Upper lobe of left lung (tissue), 4 donors: ENCODE results near the gene ULBP1.

ENCODE experiments used
- EP300 ChIP-seq, 4 donors: sonication (generic); formaldehyde crosslinking; IDR thresholded peaks; one replicate each; pipeline ENCODE4 v1.5.1; 2017; ENCODE audit warnings: antibody characterized with exemption in 4 of 4, control low read depth in 2 of 4
- POLR2A ChIP-seq, 4 donors: fragments of 450-650 bp; IDR thresholded peaks; one replicate each; pipeline ENCODE4 v1.5.1; 2016 to 2017; ENCODE audit warnings: antibody characterized with exemption in 4 of 4, mild to moderate bottlenecking in 2 of 4
- TF ChIP-seq, protein P1 (sequence below), 6 experiments: fragments of 450-650 bp in 4 of 6; fragments of 200-600 bp in 2 of 6; sonication (generic) in 2 of 6; IDR thresholded peaks; one replicate each; pipeline ENCODE4 v1.5.1; 2016 to 2019; ENCODE audit warnings: antibody characterized with exemption in 6 of 6

DNA sequence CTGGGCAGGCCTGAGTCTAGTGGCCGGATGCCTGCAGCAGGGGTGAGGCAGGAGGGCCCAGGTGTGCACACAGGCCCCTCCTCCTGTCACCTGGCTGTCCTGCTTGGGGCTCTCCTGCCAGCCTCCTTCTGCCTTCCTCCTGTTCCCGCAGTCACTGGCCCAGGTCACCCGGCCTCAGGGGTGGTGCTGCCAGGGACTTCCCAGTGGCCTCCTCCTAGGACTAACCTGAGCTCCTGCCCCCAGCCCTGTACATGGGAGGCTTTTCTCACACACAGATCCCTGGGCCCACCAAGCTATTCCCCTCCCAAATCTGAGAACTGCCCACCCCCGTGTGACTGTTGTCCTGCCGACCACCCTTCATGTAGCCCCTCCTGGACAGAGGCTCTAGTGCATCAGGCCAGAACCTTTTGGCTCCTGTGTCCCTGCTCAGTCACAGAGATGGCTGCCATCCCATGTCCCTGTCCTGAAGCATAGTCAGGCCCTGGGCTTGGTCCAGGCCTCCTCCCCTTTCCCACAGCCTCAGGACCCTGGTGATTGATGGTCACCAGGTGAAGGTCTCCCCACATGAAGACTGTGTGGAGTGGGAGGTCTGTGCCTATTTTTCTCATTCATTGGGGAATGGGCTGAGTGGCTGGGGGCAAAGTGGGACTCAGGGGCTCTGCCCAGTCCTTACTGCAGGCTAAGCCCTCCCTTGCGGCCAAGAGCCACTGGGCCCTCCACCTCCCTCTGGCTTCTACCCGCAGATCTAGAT is 1.1 kb upstream of the ULBP1 start:
- TF ChIP-seq, protein P1, sequence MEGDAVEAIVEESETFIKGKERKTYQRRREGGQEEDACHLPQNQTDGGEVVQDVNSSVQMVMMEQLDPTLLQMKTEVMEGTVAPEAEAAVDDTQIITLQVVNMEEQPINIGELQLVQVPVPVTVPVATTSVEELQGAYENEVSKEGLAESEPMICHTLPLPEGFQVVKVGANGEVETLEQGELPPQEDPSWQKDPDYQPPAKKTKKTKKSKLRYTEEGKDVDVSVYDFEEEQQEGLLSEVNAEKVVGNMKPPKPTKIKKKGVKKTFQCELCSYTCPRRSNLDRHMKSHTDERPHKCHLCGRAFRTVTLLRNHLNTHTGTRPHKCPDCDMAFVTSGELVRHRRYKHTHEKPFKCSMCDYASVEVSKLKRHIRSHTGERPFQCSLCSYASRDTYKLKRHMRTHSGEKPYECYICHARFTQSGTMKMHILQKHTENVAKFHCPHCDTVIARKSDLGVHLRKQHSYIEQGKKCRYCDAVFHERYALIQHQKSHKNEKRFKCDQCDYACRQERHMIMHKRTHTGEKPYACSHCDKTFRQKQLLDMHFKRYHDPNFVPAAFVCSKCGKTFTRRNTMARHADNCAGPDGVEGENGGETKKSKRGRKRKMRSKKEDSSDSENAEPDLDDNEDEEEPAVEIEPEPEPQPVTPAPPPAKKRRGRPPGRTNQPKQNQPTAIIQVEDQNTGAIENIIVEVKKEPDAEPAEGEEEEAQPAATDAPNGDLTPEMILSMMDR (IDR thresholded peaks at IDR 0.05), result no peak
- TF ChIP-seq EP300 (IDR thresholded peaks at IDR 0.05) (no peak), POLR2A (IDR thresholded peaks at IDR 0.05) (no peak)
